Osteoblast (primary cell): Measurements from ENCODE around the gene CYP26B1. TPM values are rescaled to one million over a fixed set of nuclear protein-coding genes. Genes with fewer than 3 reads are reported as not detected.

Experiments
- DNase-seq: peaks from one replicate; pipeline ENCODE4 v3.0.0; 2011; ENCODE audit warnings: low spot score, mixed read lengths; ENCODE audit not compliant: insufficient read length; ENCODE audit errors: missing footprints
- H2AFZ ChIP-seq: 2 replicates; pipeline ENCODE4 v1.6.0; 2011; ENCODE audit warnings: mild to moderate bottlenecking, low read length
- H3K27ac ChIP-seq: 2 replicates; pipeline ENCODE4 v1.5.1; 2011; ENCODE audit warnings: mild to moderate bottlenecking, low read depth, low read length, moderate library complexity
- H3K27me3 ChIP-seq: 2 replicates; pipeline ENCODE4 v1.6.0; 2012; ENCODE audit warnings: mild to moderate bottlenecking, control low read depth, inconsistent platforms, low read length, moderate library complexity; ENCODE audit not compliant: insufficient read depth
- H3K36me3 ChIP-seq: 2 replicates; pipeline ENCODE4 v1.5.1; 2011; ENCODE audit warnings: mild to moderate bottlenecking, low read length, control low read depth, moderate library complexity; ENCODE audit not compliant: insufficient read depth
- H3K4me1 ChIP-seq: 2 replicates; pipeline ENCODE4 v1.5.1; 2011; ENCODE audit warnings: mild to moderate bottlenecking, low read length, control low read depth, moderate library complexity; ENCODE audit not compliant: insufficient read depth
- H3K4me2 ChIP-seq: 2 replicates; pipeline ENCODE4 v1.6.0; 2011; ENCODE audit warnings: mild to moderate bottlenecking, low read length; ENCODE audit not compliant: insufficient read depth
- H3K4me3 ChIP-seq: fragments of 200-600 bp; sonication (generic); 3 replicates; pipeline ENCODE4 v1.5.1; 2012; ENCODE audit warnings: mild to moderate bottlenecking, low read length, inconsistent platforms; ENCODE audit not compliant: insufficient read depth
- H3K79me2 ChIP-seq: 2 replicates; pipeline ENCODE4 v1.6.0; 2012; ENCODE audit warnings: mild to moderate bottlenecking, low read length, control low read depth, inconsistent platforms; ENCODE audit not compliant: insufficient read depth
- H3K9me3 ChIP-seq: 2 replicates; pipeline ENCODE4 v1.5.1; 2011; ENCODE audit warnings: low read depth, low read length, control low read depth
- H4K20me1 ChIP-seq: 2 replicates; pipeline ENCODE4 v1.6.0; 2012; ENCODE audit warnings: mild to moderate bottlenecking, low read length, control low read depth; ENCODE audit not compliant: insufficient read depth
- total RNA-seq: library from RNA; depleted of rRNA; stranded (reverse); fragments of >200 nt; gene quantifications from 2 replicates; pipeline ENCODE4 v1.2.3, GENCODE V29; 2012
- TF ChIP-seq, protein P1 (sequence below): IDR thresholded peaks from 2 replicates; pipeline ENCODE4 v1.5.1; 2011; ENCODE audit warnings: mild to moderate bottlenecking, low read depth, low read length, moderate library complexity; ENCODE audit errors: extremely low read depth

The CYP26B1 gene
- total RNA-seq, 1 donor: under 0.01 TPM

GRCh38 chr2:72098935-72099334, 48.7 kb downstream of the CYP26B1 start:
- Histone ChIP-seq H3K27me3 (peaks cover 43% of the 10 kb centered on the region), H4K20me1 (no peaks in the 10 kb centered on the region), H2AFZ (no peak overlapping the region), H3K27ac (no peak overlapping the region), H3K4me2 (no peak overlapping the region), H3K9me3 (no peaks in the 10 kb centered on the region), H3K4me3 (no peak overlapping the region), H3K4me1 (no peaks in the 10 kb centered on the region), H3K79me2 (no peaks in the 10 kb centered on the region), H3K36me3 (no peaks in the 10 kb centered on the region)
- DNase-seq: no peak
- TF ChIP-seq, protein P1, sequence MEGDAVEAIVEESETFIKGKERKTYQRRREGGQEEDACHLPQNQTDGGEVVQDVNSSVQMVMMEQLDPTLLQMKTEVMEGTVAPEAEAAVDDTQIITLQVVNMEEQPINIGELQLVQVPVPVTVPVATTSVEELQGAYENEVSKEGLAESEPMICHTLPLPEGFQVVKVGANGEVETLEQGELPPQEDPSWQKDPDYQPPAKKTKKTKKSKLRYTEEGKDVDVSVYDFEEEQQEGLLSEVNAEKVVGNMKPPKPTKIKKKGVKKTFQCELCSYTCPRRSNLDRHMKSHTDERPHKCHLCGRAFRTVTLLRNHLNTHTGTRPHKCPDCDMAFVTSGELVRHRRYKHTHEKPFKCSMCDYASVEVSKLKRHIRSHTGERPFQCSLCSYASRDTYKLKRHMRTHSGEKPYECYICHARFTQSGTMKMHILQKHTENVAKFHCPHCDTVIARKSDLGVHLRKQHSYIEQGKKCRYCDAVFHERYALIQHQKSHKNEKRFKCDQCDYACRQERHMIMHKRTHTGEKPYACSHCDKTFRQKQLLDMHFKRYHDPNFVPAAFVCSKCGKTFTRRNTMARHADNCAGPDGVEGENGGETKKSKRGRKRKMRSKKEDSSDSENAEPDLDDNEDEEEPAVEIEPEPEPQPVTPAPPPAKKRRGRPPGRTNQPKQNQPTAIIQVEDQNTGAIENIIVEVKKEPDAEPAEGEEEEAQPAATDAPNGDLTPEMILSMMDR: no peak

- no peaks in the 10 kb centered on the region for H3K9me3 ChIP-seq
- H2AFZ ChIP-seq: no peak overlapping the region
- H3K4me3 ChIP-seq: no peak overlapping the region
- peaks cover 29% of the 10 kb centered on the region for H3K27me3 ChIP-seq
- no peak for DNase-seq
- no peaks in the 10 kb centered on the region for H3K4me1 ChIP-seq
- H3K36me3 ChIP-seq: no peaks in the 10 kb centered on the region
- no peaks in the 10 kb centered on the region for H3K79me2 ChIP-seq
- no peak overlapping the region for H3K4me2 ChIP-seq
- no peak overlapping the region for H3K27ac ChIP-seq
- no peaks in the 10 kb centered on the region for H4K20me1 ChIP-seq
- TF ChIP-seq, protein P1: no peak
Measured at GRCh38 chr2:72097276-72097675, 50.4 kb downstream of the CYP26B1 start.

GRCh38 chr2:72096181-72096580, 51.5 kb downstream of the CYP26B1 start:
- Histone ChIP-seq H3K4me1 (no peaks in the 10 kb centered on the region), H3K27ac (no peak overlapping the region), H4K20me1 (no peaks in the 10 kb centered on the region), H3K27me3 (peaks cover 25% of the 10 kb centered on the region), H3K36me3 (no peaks in the 10 kb centered on the region), H3K79me2 (no peaks in the 10 kb centered on the region), H2AFZ (no peak overlapping the region), H3K9me3 (no peaks in the 10 kb centered on the region), H3K4me2 (no peak overlapping the region), H3K4me3 (no peak overlapping the region)
- DNase-seq: no peak
- TF ChIP-seq, protein P1: no peak

DNA sequence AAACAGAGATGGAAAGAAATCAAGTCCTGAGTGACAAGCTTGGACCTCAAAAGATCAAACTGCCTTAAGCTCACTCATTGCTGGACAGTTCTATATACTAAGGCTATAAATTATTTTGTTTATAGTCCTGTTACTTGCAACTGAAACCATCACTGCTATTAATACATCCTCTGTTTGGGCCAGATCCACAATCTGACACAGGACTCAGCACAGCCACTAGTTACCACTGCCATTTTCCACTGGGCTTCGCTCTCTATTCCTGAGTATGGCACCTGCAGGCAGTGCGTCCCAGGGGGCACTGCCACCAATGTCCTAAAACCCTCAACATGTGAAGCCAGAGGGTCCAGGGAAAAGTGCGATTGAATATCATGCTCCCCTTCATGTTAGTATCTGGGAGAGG, 52.3 kb downstream of the CYP26B1 start:
- peaks cover 20% of the 10 kb centered on the region for H3K27me3 ChIP-seq
- H3K4me1 ChIP-seq: no peaks in the 10 kb centered on the region
- no peak for DNase-seq
- H3K9me3 ChIP-seq: no peaks in the 10 kb centered on the region
- no peaks in the 10 kb centered on the region for H3K79me2 ChIP-seq
- no peak overlapping the region for H3K27ac ChIP-seq
- H4K20me1 ChIP-seq: no peaks in the 10 kb centered on the region
- no peak overlapping the region for H2AFZ ChIP-seq
- TF ChIP-seq, protein P1: no peak
- no peak overlapping the region for H3K4me3 ChIP-seq
- no peak overlapping the region for H3K4me2 ChIP-seq
- H3K36me3 ChIP-seq: no peaks in the 10 kb centered on the region
